GM19463 (cell line): ENCODE data around the gene ZNF581.

Experiments used
- ATAC-seq: cut with Tn5 transposase; IDR thresholded peaks from one replicate; pipeline ENCODE4 v1.9.1; 2021; ENCODE audit warnings: mild to moderate bottlenecking, moderate library complexity; ENCODE audit not compliant: unreplicated experiment

ZNF581 gene, protein sequence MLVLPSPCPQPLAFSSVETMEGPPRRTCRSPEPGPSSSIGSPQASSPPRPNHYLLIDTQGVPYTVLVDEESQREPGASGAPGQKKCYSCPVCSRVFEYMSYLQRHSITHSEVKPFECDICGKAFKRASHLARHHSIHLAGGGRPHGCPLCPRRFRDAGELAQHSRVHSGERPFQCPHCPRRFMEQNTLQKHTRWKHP

GRCh38 chr19:55643003-55643886 lies at the start of gene ZNF581:
TSS of gene ZNF581 (plus strand) at chr19:55643649. CDS start at chr19:55644572, 923 bp downstream.
- peak; percentile 39 for ATAC-seq

- no peak for ATAC-seq
Observed at GRCh38 chr19:55594996-55595545, 48.4 kb upstream of the ZNF581 start.

GRCh38 chr19:55596304-55596703 lies 47.1 kb upstream of the ZNF581 start:
- ATAC-seq, result no peak

- no peak for ATAC-seq
Observed at GRCh38 chr19:55597501-55597921, 45.9 kb upstream of the ZNF581 start.

DNA sequence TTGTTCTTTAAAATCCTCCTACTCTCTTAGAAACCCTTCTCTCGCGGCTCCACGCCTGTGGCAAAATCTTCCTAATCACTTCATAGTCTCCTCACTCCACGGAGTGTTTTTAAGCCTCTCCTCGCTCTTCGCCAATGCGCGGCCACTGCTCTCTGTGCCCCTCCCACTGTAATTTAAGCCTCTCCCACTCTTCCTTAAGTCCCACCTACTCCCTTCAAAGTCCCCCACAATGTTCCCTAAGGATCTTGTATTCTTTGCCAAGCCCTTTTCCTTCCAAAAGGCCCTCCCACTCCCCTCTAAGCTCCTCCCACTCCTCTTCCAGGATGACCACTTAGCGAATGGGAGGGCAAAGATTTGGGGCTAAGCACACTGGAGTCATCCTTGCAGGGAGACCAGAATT lies 45.4 kb upstream of the ZNF581 start:
- ATAC-seq, result no peak

DNA sequence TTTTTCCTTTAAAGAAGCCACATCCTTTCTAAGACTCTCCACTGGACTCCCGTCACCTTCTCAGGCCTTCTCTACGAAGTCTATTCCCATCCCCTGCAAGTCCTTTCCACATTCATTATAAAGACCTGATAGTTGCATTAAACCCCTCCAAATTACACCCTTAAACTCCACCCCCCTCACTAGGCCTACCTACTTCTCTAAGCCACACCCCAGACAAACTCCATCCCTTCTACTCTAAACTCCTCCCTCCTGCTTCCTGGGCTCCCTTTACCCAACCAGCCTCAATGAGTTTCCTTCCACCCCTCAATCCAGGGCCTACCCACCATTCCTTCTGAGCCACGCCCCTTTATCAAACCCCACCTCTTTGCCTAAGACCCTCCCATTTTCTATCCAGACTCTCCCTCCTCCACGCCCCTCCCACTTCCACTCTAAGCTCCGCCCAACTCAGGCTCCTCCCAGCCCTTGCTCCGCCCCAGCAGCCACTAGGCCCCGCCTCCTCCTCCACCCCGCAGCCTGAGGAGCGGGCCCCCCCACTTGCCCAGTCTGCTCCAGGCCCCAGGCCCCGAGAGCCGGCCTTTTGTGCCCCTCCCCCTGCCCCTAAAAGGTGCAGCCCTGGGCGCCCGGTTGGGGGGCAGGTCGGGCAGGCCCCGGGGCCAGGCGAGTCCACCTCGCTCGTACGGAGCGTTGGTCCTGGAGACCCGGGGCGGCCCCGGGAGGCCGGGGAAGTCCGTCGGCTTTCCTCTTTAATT lies 44.6 kb upstream of the ZNF581 start:
- peak; percentile 44 for ATAC-seq

DNA sequence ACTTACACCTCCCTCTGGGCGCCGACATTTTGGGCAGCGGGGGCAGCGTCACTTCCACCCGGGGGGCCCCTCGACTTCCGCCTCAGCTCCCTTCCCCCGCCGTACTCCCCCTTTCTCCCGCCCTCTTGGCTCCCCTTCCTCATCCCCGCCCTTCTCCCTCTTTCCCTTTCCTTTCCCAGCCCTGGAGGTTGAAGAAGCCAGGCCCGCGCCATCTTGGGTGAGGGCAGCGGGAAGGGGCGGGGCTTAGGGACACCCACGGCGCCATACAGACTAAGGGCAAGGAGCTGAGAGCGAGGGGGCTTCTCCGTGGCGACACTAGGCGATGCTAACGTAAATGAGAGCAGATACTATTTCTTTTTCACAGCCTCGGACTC lies 44.0 kb upstream of the ZNF581 start, which contains the start of gene FIZ1:
Gene FIZ1, minus strand, starts transcription at position 50 of the 374 bp plus-strand sequence. CDS start 1,652 bp downstream, outside the sequence.
- ATAC-seq, result peak; percentile 54

DNA sequence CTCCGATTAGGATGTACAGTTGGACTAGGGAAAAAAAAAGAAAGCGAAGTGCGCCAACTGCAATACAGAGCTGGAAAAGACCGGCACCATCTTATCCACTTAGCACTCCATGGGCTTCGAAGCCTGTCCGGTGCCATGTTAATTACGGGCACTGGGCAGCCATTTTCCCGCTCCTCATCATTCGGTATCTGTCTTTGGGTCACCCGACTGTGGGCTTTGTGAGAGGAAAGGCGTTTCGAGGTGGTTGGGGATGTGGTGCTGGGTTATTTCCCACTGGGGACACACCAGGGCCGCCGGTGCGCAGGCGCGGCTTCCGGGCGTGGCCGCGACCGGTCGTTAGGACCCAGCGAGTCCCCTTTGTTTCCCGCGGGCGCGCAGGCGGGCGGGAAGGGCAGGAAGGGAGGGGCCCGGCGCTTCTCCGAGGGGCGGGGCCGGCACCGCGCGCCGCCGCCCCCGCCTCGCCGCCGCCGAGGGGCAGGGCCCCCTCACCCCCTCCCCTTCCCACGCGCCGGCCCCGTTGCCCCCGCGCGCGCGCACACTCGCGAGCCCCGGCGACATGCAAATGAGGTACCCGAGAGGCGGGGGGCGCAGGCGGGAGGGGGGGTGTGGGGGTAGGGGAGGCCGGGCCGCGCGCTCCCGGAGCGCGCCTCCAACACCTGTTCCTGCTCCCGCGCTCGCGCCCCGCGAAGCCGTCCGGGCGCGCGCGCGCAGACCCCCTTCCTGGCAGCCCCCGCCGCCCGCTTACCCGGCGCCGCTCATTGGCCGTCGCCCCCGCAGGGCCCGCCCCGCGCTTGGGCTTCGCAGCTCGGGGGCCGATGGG lies 43.4 kb upstream of the ZNF581 start, which contains the start of gene ZNF524:
Gene ZNF524, plus strand, starts transcription at position 447 of the 820 bp plus-strand sequence. CDS start 1,825 bp downstream, outside the sequence.
- ATAC-seq, result peak; percentile 43

DNA sequence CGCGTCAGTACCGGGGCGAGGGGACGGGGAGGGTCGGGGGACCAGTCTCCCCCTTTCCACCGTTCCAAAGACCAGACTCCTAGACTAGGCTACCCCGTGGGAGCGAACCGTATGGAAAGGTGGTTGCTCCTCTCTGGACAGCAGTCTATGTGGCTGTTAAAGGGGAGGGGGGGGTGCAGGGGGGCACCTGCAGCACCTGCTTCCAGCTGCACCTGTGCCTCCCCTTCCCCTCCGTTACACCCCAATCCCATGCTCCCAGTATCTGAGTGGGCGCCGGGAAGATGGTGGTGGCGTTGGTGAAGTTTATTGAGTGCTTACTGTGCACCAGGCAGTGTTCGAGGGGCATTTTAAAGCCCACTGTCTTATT lies 42.8 kb upstream of the ZNF581 start:
- no peak for ATAC-seq

- no peak for ATAC-seq
Observed at GRCh38 chr19:55601084-55601483, 42.4 kb upstream of the ZNF581 start.

DNA sequence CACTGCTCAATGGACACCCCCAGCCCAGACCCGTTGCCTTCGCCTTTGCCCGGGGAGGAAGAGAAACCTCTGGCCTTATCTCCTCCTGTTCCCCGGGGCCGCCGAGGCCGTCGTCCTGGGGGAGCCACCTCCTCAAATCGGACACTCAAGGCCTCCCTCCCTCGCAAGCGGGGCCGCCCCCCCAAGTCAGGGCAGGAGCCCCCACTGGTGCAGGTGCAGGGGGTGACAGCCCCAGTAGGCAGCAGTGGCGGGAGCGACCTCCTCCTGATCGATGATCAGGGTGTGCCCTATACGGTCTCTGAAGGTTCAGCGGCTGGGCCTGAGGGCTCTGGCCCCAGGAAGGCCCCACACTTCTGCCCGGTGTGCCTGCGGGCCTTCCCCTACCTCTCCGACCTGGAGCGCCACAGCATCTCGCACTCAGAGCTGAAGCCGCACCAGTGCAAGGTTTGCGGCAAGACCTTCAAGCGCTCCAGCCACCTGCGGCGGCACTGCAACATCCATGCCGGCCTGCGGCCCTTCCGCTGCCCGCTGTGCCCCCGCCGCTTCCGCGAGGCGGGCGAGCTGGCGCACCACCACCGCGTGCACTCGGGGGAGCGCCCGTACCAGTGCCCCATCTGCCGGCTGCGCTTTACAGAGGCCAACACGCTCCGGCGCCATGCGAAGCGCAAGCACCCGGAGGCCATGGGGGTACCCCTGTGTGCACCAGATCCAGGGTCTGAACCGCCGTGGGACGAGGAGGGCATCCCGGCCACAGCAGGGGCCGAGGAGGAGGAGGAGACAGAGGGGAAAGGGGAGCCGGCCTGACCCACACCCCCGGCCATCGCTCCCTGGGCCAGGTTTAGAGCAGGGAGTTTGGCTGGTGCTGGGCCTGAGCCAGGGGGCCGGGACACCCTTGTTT lies 41.1 kb upstream of the ZNF581 start:
- no peak for ATAC-seq

DNA sequence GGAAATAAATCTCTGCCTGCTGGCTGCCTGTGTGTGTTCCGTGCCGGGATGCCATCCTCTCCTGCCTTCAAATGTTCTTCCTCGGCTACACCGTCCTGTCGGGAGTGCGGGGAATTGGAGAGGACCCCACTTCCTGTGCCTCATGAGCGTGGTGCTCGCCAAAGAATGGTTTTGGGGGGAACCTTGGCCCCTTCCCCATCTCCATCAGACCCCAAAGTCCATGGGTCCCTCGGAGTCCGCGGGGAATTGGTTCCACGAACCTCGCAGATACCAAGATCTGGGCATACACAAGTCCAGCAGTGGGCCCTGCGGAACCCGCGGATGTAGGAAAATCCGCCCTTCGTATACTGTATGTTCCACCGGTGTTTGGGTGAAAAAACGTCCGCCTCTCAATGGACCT lies 40.3 kb upstream of the ZNF581 start:
- ATAC-seq, result no peak

DNA sequence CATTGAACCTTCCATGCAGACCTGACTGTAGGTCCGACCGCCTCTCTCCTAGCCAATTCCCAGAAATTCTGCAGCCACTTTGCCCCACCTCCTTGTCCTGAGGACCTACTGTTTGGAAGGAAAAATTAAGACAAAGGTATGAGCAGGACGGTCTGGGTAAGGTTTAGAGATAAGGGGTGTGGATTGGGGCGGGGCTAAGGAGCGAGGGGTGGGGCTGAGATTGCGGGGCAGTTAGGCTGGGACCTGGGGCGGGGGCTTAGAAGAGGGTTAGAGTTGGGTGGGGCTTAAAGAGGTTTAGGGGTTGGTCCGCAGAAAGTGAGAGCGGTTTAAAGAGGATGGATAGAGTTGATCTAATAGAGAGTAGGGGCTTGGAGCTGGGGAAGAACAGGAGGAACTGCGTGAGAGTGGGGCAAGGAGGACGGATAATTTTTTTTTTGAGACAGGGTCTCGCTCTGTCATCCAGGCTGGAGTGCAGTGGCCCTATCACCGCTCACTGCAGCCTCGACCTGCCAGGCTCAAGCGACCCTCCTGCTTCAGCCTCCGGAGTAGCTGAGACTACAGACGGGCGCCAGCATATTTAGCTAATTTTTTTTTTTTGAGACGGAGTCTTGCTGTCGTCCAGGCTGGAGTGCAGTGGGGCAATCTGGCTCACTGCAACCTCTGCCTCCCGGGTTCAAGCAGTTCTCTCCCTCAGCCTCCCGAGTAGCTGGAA lies 39.7 kb upstream of the ZNF581 start:
- ATAC-seq, result no peak

- ATAC-seq, result peak; percentile 69
Observed at GRCh38 chr19:55605207-55605636, 38.2 kb upstream of the ZNF581 start.

- ATAC-seq, result peak; percentile 33
Observed at GRCh38 chr19:55605637-55606470, 37.6 kb upstream of the ZNF581 start, which contains the start of gene ZNF865. TSS of gene ZNF865 (plus strand) at chr19:55605647. CDS start at chr19:55613619, 7,972 bp downstream.

DNA sequence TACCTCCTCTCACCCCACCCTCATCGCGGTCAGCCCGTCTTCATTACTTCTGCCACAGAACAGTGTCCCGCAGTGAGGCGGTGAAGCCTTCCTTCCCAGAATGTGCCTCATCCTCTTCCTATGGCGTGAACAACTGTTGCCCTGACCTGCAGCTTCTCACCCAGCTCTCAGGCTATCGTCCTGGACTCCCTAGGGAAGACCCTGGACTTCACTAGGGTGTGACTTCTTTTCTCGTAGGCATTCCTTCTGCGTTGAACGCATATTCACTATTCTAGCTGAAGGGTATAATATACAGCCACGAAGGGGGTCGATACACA lies 37.0 kb upstream of the ZNF581 start:
- ATAC-seq, result no peak

- ATAC-seq, result no peak
Observed at GRCh38 chr19:55606817-55607216, 36.6 kb upstream of the ZNF581 start.

DNA sequence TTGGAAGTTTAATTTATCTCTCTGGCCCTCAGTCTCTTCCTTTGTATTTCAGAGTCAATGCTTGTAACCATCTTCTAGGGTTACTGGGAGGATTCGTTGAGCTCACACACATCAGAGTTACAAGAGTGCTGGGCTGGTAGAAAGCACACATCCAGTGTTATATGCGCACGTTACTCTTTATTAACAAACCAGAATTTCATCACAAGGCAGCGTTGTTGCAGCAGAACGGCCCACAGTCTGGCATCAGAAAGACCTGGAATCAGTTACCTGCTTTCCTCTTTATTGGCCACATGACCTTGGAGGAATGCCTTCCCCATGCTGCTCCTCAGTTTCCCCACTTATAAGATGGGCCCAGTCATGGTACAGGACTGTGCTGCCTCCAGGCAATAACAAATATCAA lies 34.1 kb upstream of the ZNF581 start:
- ATAC-seq, result no peak
